Measurements from ENCODE around the gene RPS6KA5.

RPS6KA5 gene

DNA sequence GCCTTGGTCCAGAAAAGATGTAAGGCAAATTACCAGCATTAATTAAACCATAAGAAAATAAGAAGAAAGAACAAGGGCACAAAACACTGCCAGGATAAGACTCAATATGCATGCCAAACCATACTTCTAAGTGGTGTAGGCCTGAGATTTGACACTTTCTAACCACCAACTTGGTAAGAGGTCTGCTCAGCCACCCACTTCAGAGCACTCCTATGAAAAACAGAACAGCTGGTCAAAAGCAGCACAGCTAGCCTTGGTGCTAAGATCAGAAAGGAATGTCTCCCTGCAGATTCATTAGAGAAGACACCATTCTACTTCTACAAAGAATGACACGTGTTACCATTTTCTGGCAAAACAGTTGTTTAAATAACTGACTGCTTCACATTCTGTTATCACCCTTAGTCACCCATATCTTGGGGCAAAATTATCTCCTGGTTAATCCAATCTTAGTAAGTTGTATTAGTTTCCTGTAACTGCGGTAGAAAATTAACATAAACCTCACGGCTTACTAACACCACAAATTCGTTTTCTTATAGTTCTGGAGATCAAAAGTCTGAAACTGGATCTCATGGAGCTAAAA lies 13.2 kb downstream of the RPS6KA5 start:
- H3K9me3 ChIP-seq (ENCODE audit: control extremely low read depth in 1 of 5, control insufficient read depth in 4 of 5, insufficient read depth in 2 of 5, low read depth in 1 of 5, low read length in 4 of 5) = no peaks in the 10 kb centered on the region
- ChIA-PET POLR2A (no interaction called here), CTCF (interaction anchor here (0.6 to 0.9 kb wide), 2 partner anchors 67 to 80 kb away, joined by 3 read pairs; no protein-coding TSS in a partner anchor)
- no peak for DNase-seq
- H3K27ac ChIP-seq (ENCODE audit: insufficient read depth in 1 of 2, low read depth in 1 of 2, low read length in 2 of 2, poor library complexity in 1 of 2, severe bottlenecking in 2 of 2) = no peak overlapping the region
- H3K36me3 ChIP-seq (ENCODE audit: control insufficient read depth in 4 of 4, insufficient read depth in 4 of 4, low read length in 3 of 4) = peaks cover 0 to 3% (median 0%) of the 10 kb centered on the region in 4 experiments
- H3K4me1 ChIP-seq (ENCODE audit: control extremely low read depth in 1 of 4, control insufficient read depth in 4 of 4, insufficient read depth in 4 of 4, low read length in 3 of 4) = peaks cover 6 to 15% (median 9%) of the 10 kb centered on the region in 4 experiments
- no peak overlapping the region for H3K4me3 ChIP-seq (ENCODE audit: control insufficient read depth in 1 of 7, extremely low read depth in 1 of 7, insufficient read depth in 4 of 7, low read depth in 2 of 7, low read length in 6 of 7)
- no peaks in the 10 kb centered on the region for H3K27me3 ChIP-seq (replicated peaks in 2 of 5; ENCODE audit: control insufficient read depth in 4 of 5, insufficient read depth in 5 of 5, low read length in 4 of 5)
- 89% methylated on average over 4 of the region's 4 CpGs for WGBS (ENCODE audit: insufficient coverage)

- Histone ChIP-seq H3K27ac (ENCODE audit: insufficient read depth in 1 of 2, low read depth in 1 of 2, low read length in 2 of 2, poor library complexity in 1 of 2, severe bottlenecking in 2 of 2) (no peak overlapping the region), H3K4me3 (ENCODE audit: control insufficient read depth in 1 of 7, extremely low read depth in 1 of 7, insufficient read depth in 4 of 7, low read depth in 2 of 7, low read length in 6 of 7) (no peak overlapping the region), H3K4me1 (ENCODE audit: control extremely low read depth in 1 of 4, control insufficient read depth in 4 of 4, insufficient read depth in 4 of 4, low read length in 3 of 4) (peaks cover 6 to 16% (median 9%) of the 10 kb centered on the region in 4 experiments), H3K36me3 (ENCODE audit: control insufficient read depth in 4 of 4, insufficient read depth in 4 of 4, low read length in 3 of 4) (peaks cover 0 to 3% (median 0%) of the 10 kb centered on the region in 4 experiments), H3K9me3 (ENCODE audit: control extremely low read depth in 1 of 5, control insufficient read depth in 4 of 5, insufficient read depth in 2 of 5, low read depth in 1 of 5, low read length in 4 of 5) (no peaks in the 10 kb centered on the region), H3K27me3 (replicated peaks in 2 of 5; ENCODE audit: control insufficient read depth in 4 of 5, insufficient read depth in 5 of 5, low read length in 4 of 5) (no peaks in the 10 kb centered on the region)
- POLR2A ChIA-PET = no interaction called here
- CTCF ChIA-PET = interaction anchor here (0.6 kb wide), 1 partner anchor 22 kb away, joined by 3 read pairs; no protein-coding TSS in a partner anchor
- WGBS (ENCODE audit: insufficient coverage) = 90% methylated on average over 4 of the region's 7 CpGs
- no peak for DNase-seq
Measured at GRCh38 chr14:91046488-91047072, 13.9 kb downstream of the RPS6KA5 start.

DNA sequence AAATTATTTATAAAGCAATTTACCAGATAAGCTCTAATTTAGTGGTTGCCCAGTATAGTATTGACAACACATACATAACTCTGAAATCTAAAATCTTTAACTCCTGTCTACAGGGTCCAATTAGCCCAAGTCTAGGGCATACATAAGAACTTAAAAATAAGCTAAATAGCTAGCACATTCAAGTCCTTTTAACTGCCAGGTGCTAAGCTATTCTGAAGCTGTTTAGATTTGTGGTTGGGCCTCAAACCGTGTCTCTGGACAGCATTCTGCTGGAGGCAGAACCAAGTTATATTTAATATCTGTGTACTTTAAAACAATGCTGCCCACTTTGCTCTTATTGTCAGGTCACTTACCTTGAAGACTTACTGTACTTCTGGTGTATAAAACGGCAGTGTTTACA lies 19.0 kb downstream of the RPS6KA5 start:
- H3K4me1 ChIP-seq (ENCODE audit: control extremely low read depth in 1 of 4, control insufficient read depth in 4 of 4, insufficient read depth in 4 of 4, low read length in 3 of 4) = peaks cover 0 to 4% (median 0%) of the 10 kb centered on the region in 4 experiments
- POLR2A ChIA-PET = no interaction called here
- no peaks in the 10 kb centered on the region for H3K27me3 ChIP-seq (replicated peaks in 2 of 5; ENCODE audit: control insufficient read depth in 4 of 5, insufficient read depth in 5 of 5, low read length in 4 of 5)
- peaks cover 0 to 3% (median 0%) of the 10 kb centered on the region in 4 experiments for H3K36me3 ChIP-seq (ENCODE audit: control insufficient read depth in 4 of 4, insufficient read depth in 4 of 4, low read length in 3 of 4)
- CTCF ChIA-PET = interaction anchor here (0.8 to 1.4 kb wide), 4 partner anchors 9 to 29 kb away, joined by 3 to 4 read pairs (median 3); no protein-coding TSS in a partner anchor
- H3K27ac ChIP-seq (ENCODE audit: insufficient read depth in 1 of 2, low read depth in 1 of 2, low read length in 2 of 2, poor library complexity in 1 of 2, severe bottlenecking in 2 of 2) = no peak overlapping the region
- no peak overlapping the region for H3K4me3 ChIP-seq (ENCODE audit: control insufficient read depth in 1 of 7, extremely low read depth in 1 of 7, insufficient read depth in 4 of 7, low read depth in 2 of 7, low read length in 6 of 7)
- no peaks in the 10 kb centered on the region for H3K9me3 ChIP-seq (ENCODE audit: control extremely low read depth in 1 of 5, control insufficient read depth in 4 of 5, insufficient read depth in 2 of 5, low read depth in 1 of 5, low read length in 4 of 5)
- WGBS (ENCODE audit: insufficient coverage) = 83% methylated on average over 1 of the region's 2 CpGs
- no peak for DNase-seq

DNA sequence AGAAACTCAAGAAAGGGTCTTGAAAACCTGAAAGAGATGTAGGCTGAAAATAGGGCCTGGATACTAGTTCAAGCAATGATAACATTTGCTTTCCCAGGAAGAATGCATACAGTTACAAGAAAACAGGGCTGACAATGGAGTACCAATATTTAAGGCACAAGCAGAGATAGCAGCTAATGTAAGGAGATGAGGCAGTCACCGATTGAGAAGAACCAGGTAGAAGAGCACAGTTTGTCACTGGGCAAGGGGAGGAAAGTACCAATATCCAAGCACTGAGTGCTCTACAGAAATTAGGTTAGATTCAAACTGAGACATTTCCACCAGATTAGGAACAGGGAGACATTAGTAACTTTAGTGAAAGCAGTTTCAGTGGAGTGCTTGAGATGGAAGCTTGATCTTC lies 19.9 kb downstream of the RPS6KA5 start:
- Histone ChIP-seq H3K36me3 (ENCODE audit: control insufficient read depth in 4 of 4, insufficient read depth in 4 of 4, low read length in 3 of 4) (peaks cover 0 to 3% (median 0%) of the 10 kb centered on the region in 4 experiments), H3K4me3 (ENCODE audit: control insufficient read depth in 1 of 7, extremely low read depth in 1 of 7, insufficient read depth in 4 of 7, low read depth in 2 of 7, low read length in 6 of 7) (no peak overlapping the region), H3K27me3 (replicated peaks in 2 of 5; ENCODE audit: control insufficient read depth in 4 of 5, insufficient read depth in 5 of 5, low read length in 4 of 5) (no peaks in the 10 kb centered on the region), H3K4me1 (ENCODE audit: control extremely low read depth in 1 of 4, control insufficient read depth in 4 of 4, insufficient read depth in 4 of 4, low read length in 3 of 4) (peaks cover 0 to 8% (median 2%) of the 10 kb centered on the region in 4 experiments), H3K9me3 (ENCODE audit: control extremely low read depth in 1 of 5, control insufficient read depth in 4 of 5, insufficient read depth in 2 of 5, low read depth in 1 of 5, low read length in 4 of 5) (no peaks in the 10 kb centered on the region), H3K27ac (ENCODE audit: insufficient read depth in 1 of 2, low read depth in 1 of 2, low read length in 2 of 2, poor library complexity in 1 of 2, severe bottlenecking in 2 of 2) (no peak overlapping the region)
- ChIA-PET CTCF (interaction anchor here (1.1 to 1.4 kb wide), 2 partner anchors 11 to 19 kb away, joined by 3 to 4 read pairs; no protein-coding TSS in a partner anchor), POLR2A (no interaction called here)
- DNase-seq = no peak
- whole genome bisulfite sequencing (ENCODE audit: insufficient coverage) = 100% methylated on average over 1 of the region's 1 CpG

- Histone ChIP-seq H3K36me3 (ENCODE audit: control insufficient read depth in 4 of 4, insufficient read depth in 4 of 4, low read length in 3 of 4) (peaks cover 0 to 3% (median 0%) of the 10 kb centered on the region in 4 experiments), H3K9me3 (ENCODE audit: control extremely low read depth in 1 of 5, control insufficient read depth in 4 of 5, insufficient read depth in 2 of 5, low read depth in 1 of 5, low read length in 4 of 5) (peaks cover 0 to 3% (median 0%) of the 10 kb centered on the region in 5 experiments), H3K4me1 (ENCODE audit: control extremely low read depth in 1 of 4, control insufficient read depth in 4 of 4, insufficient read depth in 4 of 4, low read length in 3 of 4) (peaks cover 0 to 18% (median 8%) of the 10 kb centered on the region in 4 experiments), H3K27me3 (replicated peaks in 2 of 5; ENCODE audit: control insufficient read depth in 4 of 5, insufficient read depth in 5 of 5, low read length in 4 of 5) (no peaks in the 10 kb centered on the region), H3K27ac (ENCODE audit: insufficient read depth in 1 of 2, low read depth in 1 of 2, low read length in 2 of 2, poor library complexity in 1 of 2, severe bottlenecking in 2 of 2) (no peak overlapping the region), H3K4me3 (ENCODE audit: control insufficient read depth in 1 of 7, extremely low read depth in 1 of 7, insufficient read depth in 4 of 7, low read depth in 2 of 7, low read length in 6 of 7) (no peak overlapping the region)
- ChIA-PET CTCF (interaction anchor here (1.3 to 1.7 kb wide), 2 partner anchors 10 to 21 kb away, joined by 3 to 6 read pairs; no protein-coding TSS in a partner anchor), POLR2A (interaction anchor here (1.5 kb wide), 1 partner anchor 40 kb away, joined by 4 read pairs; no protein-coding TSS in a partner anchor)
- DNase-seq = no peak
- 80% methylated on average over 1 of the region's 1 CpG for WGBS (ENCODE audit: insufficient coverage)
Measured at GRCh38 chr14:91038439-91038838, 22.0 kb downstream of the RPS6KA5 start.

GRCh38 chr14:91036741-91037469 lies 23.5 kb downstream of the RPS6KA5 start:
- no peak for DNase-seq

More at GRCh38 chr14:91036741-91037469, 23.5 kb downstream of the RPS6KA5 start:
- H3K9me3 ChIP-seq (ENCODE audit: control extremely low read depth in 1 of 5, control insufficient read depth in 4 of 5, insufficient read depth in 2 of 5, low read depth in 1 of 5, low read length in 4 of 5) = peaks cover 0 to 3% (median 0%) of the 10 kb centered on the region in 5 experiments
- H3K4me1 ChIP-seq (ENCODE audit: control extremely low read depth in 1 of 4, control insufficient read depth in 4 of 4, insufficient read depth in 4 of 4, low read length in 3 of 4) = peaks cover 0 to 18% (median 11%) of the 10 kb centered on the region in 4 experiments
- no peak overlapping the region for H3K4me3 ChIP-seq (ENCODE audit: control insufficient read depth in 1 of 7, extremely low read depth in 1 of 7, insufficient read depth in 4 of 7, low read depth in 2 of 7, low read length in 6 of 7)
- 100% methylated on average over 2 of the region's 2 CpGs for WGBS (ENCODE audit: insufficient coverage)
- no peaks in the 10 kb centered on the region for H3K36me3 ChIP-seq (ENCODE audit: control insufficient read depth in 4 of 4, insufficient read depth in 4 of 4, low read length in 3 of 4)
- H3K27me3 ChIP-seq (replicated peaks in 2 of 5; ENCODE audit: control insufficient read depth in 4 of 5, insufficient read depth in 5 of 5, low read length in 4 of 5) = no peaks in the 10 kb centered on the region
- ChIA-PET CTCF (interaction anchor here (1.3 to 1.6 kb wide), 2 partner anchors 9 to 24 kb away, joined by 3 to 7 read pairs; partner anchors contain the start of gene RPS6KA5), POLR2A (interaction anchor here (1.5 kb wide), 1 partner anchor 38 kb away, joined by 4 read pairs; no protein-coding TSS in a partner anchor)
- no peak overlapping the region for H3K27ac ChIP-seq (ENCODE audit: insufficient read depth in 1 of 2, low read depth in 1 of 2, low read length in 2 of 2, poor library complexity in 1 of 2, severe bottlenecking in 2 of 2)
